SK-N-SH (cell line): ENCODE measurements around the gene FEV. TPM values are rescaled to one million over a fixed set of nuclear protein-coding genes. Genes with fewer than 3 reads are reported as not detected.

Experiments used
- CTCF ChIA-PET: fragments of 300-600, 350-600 bp; formaldehyde crosslinking; extraction: SDS; loops from one replicate; lab custom pipeline; 2021; lab: Yijun Ruan, JAX
- POLR2A ChIA-PET: fragments of 350-600 bp; sonication (Branson Sonifier 250); formaldehyde crosslinking; extraction: SDS; loops from one replicate; lab custom pipeline; 2020; ENCODE audit warnings: antibody characterized with exemption, inconsistent platforms; lab: Yijun Ruan, JAX
- DNase-seq: peaks from one replicate; pipeline ENCODE4 v3.0.0; 2012
- H2AFZ ChIP-seq: fragments of 200-600 bp; sonication (generic); 2 replicates; pipeline ENCODE4 v1.8.1; 2016; ENCODE audit warnings: antibody characterized with exemption, mild to moderate bottlenecking, low read depth
- H3F3A ChIP-seq: fragments of 200-600 bp; sonication (generic); replicated peaks from 2 replicates; pipeline ENCODE3; 2016; ENCODE audit warnings: antibody characterized with exemption, mild to moderate bottlenecking; ENCODE audit not compliant: insufficient read depth
- H3K27ac ChIP-seq, 2 experiments: fragments of 200-500 bp in 1 of 2; fragments of 200-600 bp in 1 of 2; sonication (Bioruptor generic) in 1 of 2; sonication (generic), shearing (Covaris generic) in 1 of 2; 2 replicates each; pipeline versions ENCODE4 v1.5.1 to v1.6.1; 2014 to 2016; ENCODE audit warnings: low read depth in 2 of 2, inconsistent platforms in 1 of 2, low read length in 1 of 2, mild to moderate bottlenecking in 1 of 2, mixed read lengths in 1 of 2
- H3K27me3 ChIP-seq: fragments of 200-600 bp; sonication (generic), shearing (Covaris generic); 2 replicates; pipeline ENCODE4 v1.6.1; 2016; ENCODE audit warnings: mixed run types; ENCODE audit not compliant: insufficient read depth
- H3K36me3 ChIP-seq, 2 experiments: fragments of 200-500 bp in 1 of 2; fragments of 200-600 bp in 1 of 2; sonication (Bioruptor generic) in 1 of 2; sonication (generic) in 1 of 2; replicated peaks in 1 of 2; 2 replicates each; pipeline versions ENCODE3 to v1.5.1; 2014 to 2016; ENCODE audit warnings: low read length in 1 of 2, mild to moderate bottlenecking in 1 of 2; ENCODE audit not compliant: insufficient read depth in 2 of 2, control insufficient read depth in 1 of 2
- H3K4me1 ChIP-seq, 2 experiments: fragments of 200-500 bp in 1 of 2; fragments of 200-600 bp in 1 of 2; sonication (Bioruptor generic) in 1 of 2; sonication (generic), shearing (Covaris generic) in 1 of 2; 2 replicates each; pipeline versions ENCODE4 v1.5.1 to v1.6.1; 2014 to 2016; ENCODE audit warnings: low read depth in 1 of 2, low read length in 1 of 2, mixed run types in 1 of 2; ENCODE audit not compliant: insufficient read depth in 2 of 2, control insufficient read depth in 1 of 2
- H3K4me2 ChIP-seq: fragments of 200-600 bp; sonication (generic), shearing (Covaris generic); 2 replicates; pipeline ENCODE4 v1.6.1; 2017; ENCODE audit warnings: mixed run types
- H3K4me3 ChIP-seq, 2 experiments: fragments of 200-500 bp in 1 of 2; fragments of 200-600 bp in 1 of 2; sonication (Bioruptor generic) in 1 of 2; sonication (generic), shearing (Covaris generic) in 1 of 2; 2 replicates each; pipeline versions ENCODE4 v1.5.1 to v1.8.1; 2014 to 2016; ENCODE audit warnings: low read depth in 2 of 2, inconsistent platforms in 1 of 2, low read length in 1 of 2, mild to moderate bottlenecking in 1 of 2, mixed read lengths in 1 of 2, moderate library complexity in 1 of 2
- H3K79me2 ChIP-seq: fragments of 200-600 bp; sonication (generic); 2 replicates; pipeline ENCODE4 v1.8.1; 2017; ENCODE audit warnings: mild to moderate bottlenecking; ENCODE audit not compliant: insufficient read depth
- H3K9ac ChIP-seq: fragments of 200-600 bp; sonication (generic); 2 replicates; pipeline ENCODE4 v1.6.1; 2017; ENCODE audit warnings: mixed run types
- H3K9me2 ChIP-seq: fragments of 200-600 bp; sonication (generic); 2 replicates; pipeline ENCODE4 v1.6.1; 2017; ENCODE audit warnings: mixed run types
- H3K9me3 ChIP-seq: fragments of 200-600 bp; sonication (generic); 2 replicates; pipeline ENCODE4 v1.6.1; 2017; ENCODE audit warnings: mixed run types, mild to moderate bottlenecking, moderate library complexity
- H4K20me1 ChIP-seq: fragments of 200-600 bp; sonication (generic); 2 replicates; pipeline ENCODE4 v1.6.1; 2017; ENCODE audit warnings: mild to moderate bottlenecking, mixed run types; ENCODE audit not compliant: insufficient read depth
- CHD2 ChIP-seq: fragments of 150-350 bp; IDR thresholded peaks from 2 replicates; pipeline ENCODE4 v1.6.1; 2018; ENCODE audit warnings: low read length; ENCODE audit not compliant: partially characterized antibody
- CTCF ChIP-seq: fragments of 200-600 bp; sonication (generic); IDR thresholded peaks from 2 replicates; pipeline ENCODE4 v1.6.1; 2017; ENCODE audit warnings: antibody characterized with exemption, mild to moderate bottlenecking, moderate library complexity
- FOSL2 ChIP-seq: IDR thresholded peaks from 2 replicates; pipeline ENCODE4 v1.4.0; 2012; ENCODE audit warnings: low read depth, mild to moderate bottlenecking, moderate library complexity, borderline replicate concordance
- FOXM1 ChIP-seq: IDR thresholded peaks from 2 replicates; pipeline ENCODE4 v1.4.0; 2012; ENCODE audit warnings: low read depth, mild to moderate bottlenecking
- GABPA ChIP-seq: IDR thresholded peaks from 2 replicates; pipeline ENCODE4 v1.4.0; 2012; ENCODE audit warnings: low read depth, mild to moderate bottlenecking
- GATA2 ChIP-seq: sonication (generic); formaldehyde crosslinking; IDR thresholded peaks from 2 replicates; pipeline ENCODE4 v1.5.0; 2020; ENCODE audit warnings: mild to moderate bottlenecking, missing genetic modification reagents
- JUND ChIP-seq: IDR thresholded peaks from 2 replicates; pipeline ENCODE4 v1.4.0; 2012
- MAX ChIP-seq: IDR thresholded peaks from 2 replicates; pipeline ENCODE4 v1.4.0; 2012; ENCODE audit warnings: low read depth
- MEF2A ChIP-seq: IDR thresholded peaks from 2 replicates; pipeline ENCODE4 v1.4.0; 2012; ENCODE audit warnings: low read depth, borderline replicate concordance
- PBX3 ChIP-seq: IDR thresholded peaks from 2 replicates; pipeline ENCODE4; 2012
- RAD21 ChIP-seq: IDR thresholded peaks from 2 replicates; pipeline ENCODE4 v1.6.1; 2012; ENCODE audit warnings: mild to moderate bottlenecking, low read length
- RCOR1 ChIP-seq: fragments of 150-350 bp; IDR thresholded peaks from 2 replicates; pipeline ENCODE4 v1.6.1; 2017; ENCODE audit warnings: antibody characterized with exemption, low read length
- REST ChIP-seq: IDR thresholded peaks from 2 replicates; pipeline ENCODE4 v1.6.1; 2012; ENCODE audit warnings: mild to moderate bottlenecking, low read depth, low read length, moderate library complexity
- SIN3A ChIP-seq: IDR thresholded peaks from 2 replicates; pipeline ENCODE4 v1.6.1; 2012; ENCODE audit warnings: low read depth, mild to moderate bottlenecking, low read length, moderate library complexity, borderline replicate concordance
- TCF12 ChIP-seq: IDR thresholded peaks from 2 replicates; pipeline ENCODE4 v1.4.0; 2012
- WGBS: methylation state at CpG from one replicate; pipeline ENCODE4 v1.1.6; 2017; ENCODE audit warnings: low lambda C conversion rate; 5-methylcytosine and 5-hydroxymethylcytosine counted together
- polyA plus RNA-seq, 3 experiments: library from polyadenylated mRNA; depleted of rRNA; stranded (reverse); fragments of >200 nt; gene quantifications; 2 replicates each; pipeline ENCODE4 v1.2.3, GENCODE V29; 2012

Gene FEV
- polyA plus RNA-seq, 1 of the 3 experiments (the other 2 are of a cell fraction) = 0.53 TPM

- TF ChIP-seq MAX = 0 out of 2 replicates have a peak, but pooled peaks have one; percentile 38
- TF ChIP-seq GATA2 (CRISPR knock-in tag) = no peak
- TF ChIP-seq CTCF = no peak
Measured at GRCh38 chr2:218959141-218959731, 25.7 kb downstream of the FEV start, which contains the start of gene CDK5R2 (continued).

GRCh38 chr2:218958276-218958675 is 26.7 kb downstream of the FEV start:
- H3K9me3 ChIP-seq = no peaks in the 10 kb centered on the region
- H3K36me3 ChIP-seq = no peaks in the 10 kb centered on the region
- H3K27me3 ChIP-seq = peaks cover 41% of the 10 kb centered on the region
- TF ChIP-seq FOXM1 (no peak), FOSL2 (no peak), GABPA (no peak), SIN3A (no peak), CTCF (no peak)
- no peak overlapping the region for H3K4me2 ChIP-seq
- 0% methylated on average over 1 of the region's 1 CpG for WGBS
- no peaks in the 10 kb centered on the region for H3K79me2 ChIP-seq
- H3K9me2 ChIP-seq = no peaks in the 10 kb centered on the region
- DNase-seq = no peak
- POLR2A ChIA-PET = interaction anchor here (2.1 kb wide), 1 partner anchor 60 kb away, joined by 9 read pairs; no protein-coding TSS in a partner anchor
- peak overlapping the region in 1 of 2 experiments; percentile 63; a peak in 1 of 4 replicates for H3K4me3 ChIP-seq
- CTCF ChIA-PET = interaction anchor here (0.9 to 13.5 kb wide), 11 partner anchors 19 to 196 kb away, joined by 3 to 208 read pairs (median 3); partner anchors contain the start of gene FEV
- H3F3A ChIP-seq = no peaks in the 10 kb centered on the region
- H3K9ac ChIP-seq = no peak overlapping the region
- H3K4me1 ChIP-seq = peaks cover 0 to 37% of the 10 kb centered on the region in 2 experiments; a peak in 1 of 4 replicates
- H4K20me1 ChIP-seq = no peaks in the 10 kb centered on the region
- H3K27ac ChIP-seq = no peak overlapping the region; a peak in 1 of 4 replicates
- no peak overlapping the region for H2AFZ ChIP-seq

- CTCF ChIA-PET = interaction anchor here (0.9 to 13.5 kb wide), 8 partner anchors 19 to 197 kb away, joined by 3 to 208 read pairs (median 5); partner anchors contain the start of gene FEV
- Histone ChIP-seq H3K4me3 (no peak overlapping the region), H3K27me3 (peaks cover 41% of the 10 kb centered on the region), H3F3A (no peaks in the 10 kb centered on the region), H3K36me3 (no peaks in the 10 kb centered on the region), H3K9me3 (no peaks in the 10 kb centered on the region), H3K9ac (no peak overlapping the region), H3K79me2 (no peaks in the 10 kb centered on the region), H3K27ac (no peak overlapping the region), H4K20me1 (no peaks in the 10 kb centered on the region), H3K4me1 (peaks cover 0 to 36% of the 10 kb centered on the region in 2 experiments; a peak in 1 of 4 replicates), H3K9me2 (no peaks in the 10 kb centered on the region), H3K4me2 (no peak overlapping the region), H2AFZ (no peak overlapping the region)
- POLR2A ChIA-PET = no interaction called here
- 60% methylated on average over 4 of the region's 4 CpGs for WGBS
- DNase-seq = no peak
- no peak for TF ChIP-seq PBX3
- no peak for TF ChIP-seq RAD21
- TF ChIP-seq MEF2A = no peak
- TF ChIP-seq REST = no peak
- no peak for TF ChIP-seq CHD2
- TF ChIP-seq MAX = no peak
- no peak for TF ChIP-seq JUND
- TF ChIP-seq RCOR1 = no peak
- TF ChIP-seq TCF12 = no peak
Measured at GRCh38 chr2:218957671-218958070, 27.3 kb downstream of the FEV start.
